Thyroid gland (tissue), 4 donors: ENCODE data around the gene SCYGR7. TPM values are rescaled to one million over a fixed set of nuclear protein-coding genes. Genes with fewer than 3 reads are reported as not detected.
"Not testable (repeated sequence)": the region's sequence is repeated elsewhere in the genome, so short reads cannot be mapped to it uniquely, and the experiment has no call there.

Experiments used
- DNase-seq, 2 donors: peaks; one replicate each; pipeline ENCODE4 v3.0.0-alpha.2; 2019
- H3K27ac ChIP-seq, 3 donors: fragments of 200-600 bp; sonication (generic); 1 replicate in 2 of 3; 2 replicates in 1 of 3; pipeline ENCODE4 v1.5.1; 2016 to 2019; ENCODE audit warnings: mild to moderate bottlenecking in 1 of 3, moderate library complexity in 1 of 3
- H3K27me3 ChIP-seq: fragments of 200-600 bp; sonication (generic); one replicate; pipeline ENCODE4 v1.5.1; 2019
- H3K36me3 ChIP-seq, 2 donors: fragments of 200-600 bp; sonication (generic); one replicate each; pipeline ENCODE4 v1.5.1; 2016 to 2019
- H3K4me1 ChIP-seq, 2 donors: fragments of 200-600 bp; sonication (generic); one replicate each; pipeline ENCODE4 v1.5.1; 2017 to 2019
- H3K4me3 ChIP-seq, 3 donors: fragments of 200-600 bp; sonication (generic); replicated peaks in 1 of 3; 1 replicate in 2 of 3; 2 replicates in 1 of 3; pipeline ENCODE4 v1.5.1; 2016; ENCODE audit warnings: mild to moderate bottlenecking in 1 of 3
- H3K9me3 ChIP-seq: fragments of 200-600 bp; sonication (generic); one replicate; pipeline ENCODE4 v1.5.1; 2017
- CTCF ChIP-seq, 6 experiments: fragments of 200-600 bp in 3 of 6; fragments of 450-650 bp in 3 of 6; sonication (generic) in 3 of 6; IDR thresholded peaks; one replicate each; pipeline ENCODE4 v1.5.1; 2016 to 2019; ENCODE audit warnings: antibody characterized with exemption in 6 of 6, mild to moderate bottlenecking in 2 of 6, inconsistent platforms in 1 of 6, moderate library complexity in 1 of 6
- POLR2A ChIP-seq, 2 donors: fragments of 450-650 bp; IDR thresholded peaks; one replicate each; pipeline ENCODE4 v1.6.1; 2017; ENCODE audit warnings: antibody characterized with exemption in 2 of 2, mild to moderate bottlenecking in 2 of 2, moderate library complexity in 1 of 2
- WGBS, 2 donors: methylation state at CpG; one replicate each; pipeline ENCODE4 v1.1.5; 2017; 5-methylcytosine and 5-hydroxymethylcytosine counted together
- intact Hi-C: fragments of 100-400 bp; cut with DNase I; formaldehyde crosslinking; loops from one replicate; pipeline ENCODE4 v1.15.1; 2023
- total RNA-seq, 4 donors: library from RNA; depleted of rRNA; stranded (reverse); fragments of >200 nt; gene quantifications; one replicate each; pipeline ENCODE4 v1.2.3, GENCODE V29; 2016

SCYGR7 gene
- total RNA-seq, 4 donors from 2014 or later: not detected

DNA sequence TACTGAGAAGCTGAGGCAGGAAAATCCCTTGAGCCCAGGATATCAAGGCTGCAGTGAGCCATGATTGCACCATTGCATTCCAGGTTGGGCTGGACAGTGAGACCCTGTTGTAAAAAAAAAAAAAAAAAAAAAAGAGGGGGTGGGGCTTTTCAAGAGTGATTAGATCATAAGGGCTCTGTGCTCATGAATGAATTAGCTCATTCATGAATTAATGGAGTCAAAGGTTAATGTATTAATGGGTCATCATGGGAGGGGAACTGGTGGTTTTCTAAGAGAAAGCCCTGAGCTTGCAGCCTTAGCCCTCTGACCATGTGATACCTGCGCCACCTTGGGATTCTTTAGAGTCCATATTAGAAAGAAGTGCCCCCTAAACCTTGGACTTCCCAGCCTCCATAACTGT is 14.8 kb upstream of the SCYGR7 start:
- WGBS, 2 donors: 94 to 100% methylated on average over 1 of the region's 1 CpG
- Histone ChIP-seq H3K27ac (no peak overlapping the region), H3K36me3 (no peaks in the 10 kb centered on the region), H3K27me3 (no peaks in the 10 kb centered on the region), H3K9me3 (no peaks in the 10 kb centered on the region), H3K4me1 (peaks cover 0 to 4% of the 10 kb centered on the region in 2 donors), H3K4me3 (no peak overlapping the region)
- no peak for DNase-seq
- intact Hi-C loops: no loop called here
- TF ChIP-seq POLR2A (IDR thresholded peaks at IDR 0.05) (no peak), CTCF (IDR thresholded peaks at IDR 0.05) (no peak)

GRCh38 chr2:227716501-227716900 is 11.6 kb upstream of the SCYGR7 start:
- H3K9me3 ChIP-seq: no peaks in the 10 kb centered on the region
- intact Hi-C loops: no loop called here
- DNase-seq: no peak
- H3K4me1 ChIP-seq: peaks cover 0 to 4% of the 10 kb centered on the region in 2 donors
- no peak overlapping the region for H3K27ac ChIP-seq
- TF ChIP-seq POLR2A (IDR thresholded peaks at IDR 0.05) (no peak), CTCF (IDR thresholded peaks at IDR 0.05) (no peak)
- H3K36me3 ChIP-seq: no peaks in the 10 kb centered on the region
- WGBS, 2 donors: 89 to 98% methylated on average over 2 of the region's 2 CpGs
- H3K27me3 ChIP-seq: no peaks in the 10 kb centered on the region
- no peak overlapping the region for H3K4me3 ChIP-seq

DNA sequence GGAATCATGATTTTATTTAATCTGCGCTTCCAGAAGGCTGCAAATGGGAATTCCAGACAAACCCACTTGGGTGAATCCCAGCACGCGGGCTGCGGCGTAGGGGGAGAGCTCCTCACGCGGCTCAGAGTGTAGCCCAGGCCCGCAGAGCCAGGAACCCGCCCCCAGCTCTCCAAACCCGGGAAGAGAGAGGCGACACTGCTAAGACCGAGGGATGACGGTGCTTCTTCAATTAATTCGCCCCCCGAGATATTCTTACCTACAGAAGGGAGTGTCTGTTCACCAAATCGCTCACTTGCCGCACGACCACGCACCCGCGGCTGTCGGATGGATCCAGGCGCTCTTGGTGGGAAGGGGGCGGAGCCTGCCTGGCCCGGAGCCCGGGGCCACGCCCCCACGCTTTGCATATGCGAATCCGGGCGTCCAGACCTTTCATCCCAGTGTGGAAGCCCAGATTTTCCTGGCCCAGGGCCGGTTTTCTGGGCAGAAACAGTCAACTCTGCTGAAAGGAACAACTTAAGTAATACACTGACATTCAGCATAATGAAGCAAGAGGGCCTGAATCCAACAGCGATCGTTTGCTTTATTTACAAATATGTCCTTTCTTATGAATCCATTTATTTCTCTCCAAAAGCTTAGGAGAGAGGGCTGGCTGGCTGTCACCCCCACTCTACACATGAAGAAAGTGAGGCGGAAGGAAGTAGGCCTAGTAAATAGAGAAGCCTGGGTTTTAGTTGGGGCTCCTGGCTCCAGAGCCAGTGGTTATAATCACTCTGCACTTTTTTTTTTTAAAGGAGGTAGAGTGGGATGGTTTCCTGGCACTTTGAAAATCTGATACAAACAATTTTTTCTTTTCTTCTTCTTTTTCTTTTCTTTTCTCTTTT is 10.2 kb upstream of the SCYGR7 start, which contains the start of gene SLC19A3:
Gene SLC19A3 (minus strand): TSS at position 342 of the 881 bp plus-strand sequence. CDS start 15,710 bp downstream, outside the sequence.
- peak; percentile 76 to 79 for DNase-seq
- TF ChIP-seq POLR2A (IDR thresholded peaks at IDR 0.05) (no peak), CTCF (IDR thresholded peaks at IDR 0.05) (no peak)
- Histone ChIP-seq H3K36me3 (no peaks in the 10 kb centered on the region), H3K4me1 (peaks cover 0 to 4% of the 10 kb centered on the region in 2 donors), H3K27me3 (no peaks in the 10 kb centered on the region), H3K27ac (peak within 1 kb of the TSS in 1 of 3 donors; percentile 13), H3K4me3 (peak within 1 kb of the TSS in 1 of 3 donors; percentile 14), H3K9me3 (no peaks in the 10 kb centered on the region)
- intact Hi-C loops: no loop called here
- 10 to 11% methylated on average over 18 to 20 of the region's 35 CpGs for WGBS, 2 donors

- Histone ChIP-seq H3K4me1 (peaks cover 0 to 4% of the 10 kb centered on the region in 2 donors), H3K9me3 (no peaks in the 10 kb centered on the region), H3K4me3 (no peak overlapping the region), H3K36me3 (no peaks in the 10 kb centered on the region), H3K27ac (no peak overlapping the region), H3K27me3 (no peaks in the 10 kb centered on the region)
- TF ChIP-seq POLR2A (IDR thresholded peaks at IDR 0.05) (no peak), CTCF (IDR thresholded peaks at IDR 0.05) (no peak)
- intact Hi-C loops: no loop called here
- DNase-seq: no peak
- 96 to 97% methylated on average over 4 of the region's 4 CpGs for WGBS, 2 donors
Measured at GRCh38 chr2:227719641-227720040, 8.5 kb upstream of the SCYGR7 start.

DNA sequence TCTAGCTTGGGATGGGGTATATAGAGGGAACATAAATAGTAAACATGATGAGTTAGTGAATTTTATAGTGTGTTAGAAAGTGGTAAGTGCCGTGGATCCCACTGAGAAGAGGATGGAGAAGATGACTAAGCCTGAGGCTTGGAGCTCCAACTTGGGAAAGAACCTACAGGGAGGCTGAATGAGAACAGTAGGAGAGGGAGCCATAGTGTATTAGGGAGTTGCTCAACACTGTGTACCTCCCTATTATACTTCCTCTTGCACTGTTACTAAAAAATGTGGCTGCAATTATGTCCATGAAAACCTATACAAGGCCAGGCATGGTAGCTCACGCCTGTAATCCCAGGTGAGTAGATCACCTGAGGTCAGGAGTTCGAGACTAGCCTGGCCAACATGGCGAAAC is 7.5 kb upstream of the SCYGR7 start:
- intact Hi-C loops: no loop called here

DNA sequence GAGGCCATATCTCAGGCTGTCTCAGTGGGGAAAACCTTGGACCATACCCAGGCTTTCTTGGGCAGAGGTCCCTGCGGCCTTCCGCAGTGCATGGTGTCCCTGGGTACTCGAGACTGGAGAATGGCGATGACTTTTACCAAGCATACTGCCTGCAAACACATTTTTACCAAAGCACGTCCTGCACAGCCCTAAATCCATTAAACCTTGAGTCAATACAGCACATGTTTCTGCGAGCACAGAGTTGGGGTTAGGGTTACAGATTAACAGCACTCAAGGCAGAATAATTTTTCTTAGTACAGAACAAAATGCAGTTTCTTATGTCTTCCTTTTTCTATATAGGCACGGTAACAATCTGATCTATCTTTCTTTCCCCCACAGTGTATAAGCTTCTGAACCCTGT is 5.3 kb upstream of the SCYGR7 start:
- H3K27ac ChIP-seq, H3K4me3 ChIP-seq, H3K4me1 ChIP-seq, DNase-seq, H3K36me3 ChIP-seq, intact Hi-C loops, H3K9me3 ChIP-seq, H3K27me3 ChIP-seq: not testable (repeated sequence)
- 77 to 83% methylated on average over 7 of the region's 7 CpGs for WGBS, 2 donors

More for the DNA sequence above, 7.5 kb upstream of the SCYGR7 start:
- no peaks in the 10 kb centered on the region for H3K27me3 ChIP-seq
- no peaks in the 10 kb centered on the region for H3K9me3 ChIP-seq
- TF ChIP-seq POLR2A (IDR thresholded peaks at IDR 0.05) (no peak), CTCF (IDR thresholded peaks at IDR 0.05) (no peak)
- H3K4me1 ChIP-seq: peaks cover 0 to 4% of the 10 kb centered on the region in 2 donors
- no peak for DNase-seq
- no peak overlapping the region for H3K4me3 ChIP-seq
- H3K27ac ChIP-seq: no peak overlapping the region
- 90 to 93% methylated on average over 4 of the region's 4 CpGs for WGBS, 2 donors
- H3K36me3 ChIP-seq: no peaks in the 10 kb centered on the region
